Erythroblast (primary cell): ENCODE measurements around the gene DUSP6.

Source experiments
- GATA1 ChIP-seq: IDR thresholded peaks from 2 replicates; pipeline ENCODE4 v1.6.1; 2011; ENCODE audit warnings: low read depth, mild to moderate bottlenecking, control low read depth, low read length, moderate library complexity
- POLR2A ChIP-seq: IDR thresholded peaks from 2 replicates; pipeline ENCODE4 v1.6.1; 2011; ENCODE audit warnings: mild to moderate bottlenecking, low read length

- no peak for TF ChIP-seq POLR2A
- TF ChIP-seq GATA1 = no peak
Observed at GRCh38 chr12:89307474-89308253, 44.6 kb downstream of the DUSP6 start.
